Neural progenitor cell (in vitro differentiated cells): ENCODE data around the gene CWC25.

Source experiments
- EZH2 ChIP-seq: fragments of 200-600 bp; sonication (generic); IDR thresholded peaks from 2 replicates; pipeline ENCODE4 v1.6.1; 2017; ENCODE audit warnings: antibody characterized with exemption, mild to moderate bottlenecking, moderate library complexity
- EZH2phosphoT487 ChIP-seq: fragments of 200-600 bp; sonication (generic); IDR thresholded peaks from 2 replicates; pipeline ENCODE4 v1.6.1; 2017; ENCODE audit warnings: antibody characterized with exemption
- TF ChIP-seq, protein P1 (sequence below): fragments of 200-600 bp; sonication (generic); IDR thresholded peaks from 2 replicates; pipeline ENCODE4 v1.5.1; 2017; ENCODE audit warnings: antibody characterized with exemption, mild to moderate bottlenecking

DNA sequence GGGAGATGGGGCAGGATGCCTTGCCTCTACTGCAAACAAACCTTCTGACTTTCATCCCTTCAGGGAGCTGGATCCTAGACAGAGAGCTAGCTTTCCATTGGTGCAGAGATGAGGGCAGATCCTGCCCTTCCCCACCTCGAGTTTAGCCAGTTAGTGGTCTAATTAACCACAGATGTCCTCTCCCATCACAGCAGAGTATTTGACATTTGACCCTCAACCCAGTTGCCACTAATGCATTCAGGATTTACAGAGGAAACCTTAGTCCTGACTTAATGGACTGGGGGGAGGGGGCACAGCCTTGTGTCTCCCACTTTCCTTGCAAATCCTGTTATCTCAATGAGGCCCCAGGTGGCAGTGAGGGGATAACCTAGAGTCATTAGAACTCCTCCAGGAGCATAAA, 35.9 kb downstream of the CWC25 start:
- TF ChIP-seq, protein P1, sequence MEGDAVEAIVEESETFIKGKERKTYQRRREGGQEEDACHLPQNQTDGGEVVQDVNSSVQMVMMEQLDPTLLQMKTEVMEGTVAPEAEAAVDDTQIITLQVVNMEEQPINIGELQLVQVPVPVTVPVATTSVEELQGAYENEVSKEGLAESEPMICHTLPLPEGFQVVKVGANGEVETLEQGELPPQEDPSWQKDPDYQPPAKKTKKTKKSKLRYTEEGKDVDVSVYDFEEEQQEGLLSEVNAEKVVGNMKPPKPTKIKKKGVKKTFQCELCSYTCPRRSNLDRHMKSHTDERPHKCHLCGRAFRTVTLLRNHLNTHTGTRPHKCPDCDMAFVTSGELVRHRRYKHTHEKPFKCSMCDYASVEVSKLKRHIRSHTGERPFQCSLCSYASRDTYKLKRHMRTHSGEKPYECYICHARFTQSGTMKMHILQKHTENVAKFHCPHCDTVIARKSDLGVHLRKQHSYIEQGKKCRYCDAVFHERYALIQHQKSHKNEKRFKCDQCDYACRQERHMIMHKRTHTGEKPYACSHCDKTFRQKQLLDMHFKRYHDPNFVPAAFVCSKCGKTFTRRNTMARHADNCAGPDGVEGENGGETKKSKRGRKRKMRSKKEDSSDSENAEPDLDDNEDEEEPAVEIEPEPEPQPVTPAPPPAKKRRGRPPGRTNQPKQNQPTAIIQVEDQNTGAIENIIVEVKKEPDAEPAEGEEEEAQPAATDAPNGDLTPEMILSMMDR = no peak
- TF ChIP-seq EZH2phosphoT487 (no peak), EZH2 (no peak)
